CD4-positive, alpha-beta T cell treated with Interleukin-6 at 100 ng/mL for 8 hours (primary cell): ENCODE measurements around the gene AQP3.
"Not testable (repeated sequence)": the region's sequence is repeated elsewhere in the genome, so short reads cannot be mapped to it uniquely, and the experiment has no call there.

ENCODE experiments used
- DNase-seq: peaks from one replicate; pipeline ENCODE4 v3.0.0-alpha.2; 2020; ENCODE audit warnings: mixed read lengths, low spot score

AQP3 gene

DNA sequence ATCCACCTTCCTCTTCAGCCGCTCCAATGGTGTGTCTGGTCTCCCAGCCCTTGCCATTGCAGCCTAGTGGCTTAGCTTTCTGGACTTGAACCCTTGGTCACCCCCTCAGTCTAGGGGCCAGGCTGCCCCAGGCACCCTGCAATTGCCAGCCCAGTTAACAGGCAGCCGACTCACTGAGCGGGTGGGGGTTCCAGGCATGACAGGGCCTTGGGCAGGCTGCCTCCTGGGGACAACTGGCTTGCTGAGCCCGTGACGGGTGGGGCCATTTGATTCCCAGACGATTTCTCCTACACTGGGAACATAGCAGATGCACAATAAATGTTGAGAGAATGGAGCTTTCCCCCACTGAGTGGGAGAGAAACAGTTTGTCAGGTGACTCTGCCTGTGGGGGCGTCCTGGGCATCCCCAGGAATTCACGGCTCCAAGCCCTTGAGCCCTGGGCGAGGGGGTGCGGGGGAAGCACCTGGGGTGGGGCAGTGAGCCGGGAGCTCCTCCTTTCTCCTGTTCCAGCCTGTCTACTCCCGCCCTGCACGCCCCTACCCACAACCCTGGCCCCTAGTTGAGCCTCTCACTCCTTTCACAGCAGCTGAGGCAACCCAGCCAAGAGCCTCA is 32.4 kb downstream of the AQP3 start:
- no peak for DNase-seq

DNA sequence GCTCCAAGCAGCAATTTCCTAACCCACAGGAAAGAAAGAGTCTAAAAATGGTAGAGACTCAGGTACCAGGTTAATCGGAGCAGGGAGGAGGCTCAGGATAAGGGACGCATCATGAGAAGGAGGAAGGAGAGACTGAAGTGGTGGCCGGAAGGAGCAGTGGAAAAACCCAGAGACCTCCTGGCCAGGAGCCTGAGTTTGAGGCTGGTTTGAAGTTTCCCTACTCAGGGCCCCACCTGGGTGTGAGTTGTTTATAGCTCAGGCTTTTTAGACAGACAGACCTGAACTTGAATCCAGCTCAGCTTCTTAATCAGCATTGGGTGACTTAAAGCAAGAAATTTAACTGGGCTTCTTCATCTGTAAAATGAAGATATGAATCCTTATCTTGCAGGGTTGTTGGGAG is 33.1 kb downstream of the AQP3 start:
- DNase-seq: no peak

DNA sequence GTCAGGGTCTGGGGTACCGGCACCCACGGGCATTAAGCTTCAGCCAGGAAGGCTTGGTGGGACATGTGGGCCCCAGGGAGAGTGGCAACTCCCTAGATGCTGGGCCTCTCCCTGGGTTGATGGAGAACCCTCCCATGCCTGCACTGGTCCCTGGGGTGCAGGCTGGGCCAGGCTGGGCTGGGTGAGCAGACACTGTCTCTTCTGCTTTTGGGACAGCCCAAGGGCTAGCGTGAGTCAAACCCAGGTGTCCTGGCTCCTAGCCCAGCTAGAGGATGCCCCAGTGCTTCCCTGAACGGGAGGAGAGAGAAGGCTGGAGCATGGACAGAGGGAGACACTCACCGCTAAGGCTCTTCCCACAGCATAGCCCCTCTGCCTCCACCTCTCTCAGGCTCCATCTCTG is 39.3 kb downstream of the AQP3 start:
- no peak for DNase-seq

DNA sequence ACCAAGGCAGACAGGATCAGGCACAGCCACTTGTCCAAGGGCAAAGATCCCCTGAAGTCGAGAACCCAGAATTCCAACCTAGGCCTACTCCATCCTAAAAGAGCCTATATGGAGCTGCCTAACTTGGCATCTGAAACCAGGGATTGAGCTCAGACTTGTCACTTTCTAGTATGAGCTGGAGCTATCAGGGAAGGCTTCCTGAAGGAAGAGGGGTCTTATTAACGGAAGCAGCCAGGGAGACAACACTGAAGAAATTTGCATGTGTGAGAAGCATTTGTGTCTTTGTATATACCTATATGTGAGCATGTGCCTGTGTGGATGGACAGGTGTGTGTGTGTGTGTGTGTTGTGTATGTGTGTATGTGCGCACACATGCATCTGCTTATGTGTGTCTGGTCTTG is 40.3 kb downstream of the AQP3 start:
- DNase-seq: no peak

DNA sequence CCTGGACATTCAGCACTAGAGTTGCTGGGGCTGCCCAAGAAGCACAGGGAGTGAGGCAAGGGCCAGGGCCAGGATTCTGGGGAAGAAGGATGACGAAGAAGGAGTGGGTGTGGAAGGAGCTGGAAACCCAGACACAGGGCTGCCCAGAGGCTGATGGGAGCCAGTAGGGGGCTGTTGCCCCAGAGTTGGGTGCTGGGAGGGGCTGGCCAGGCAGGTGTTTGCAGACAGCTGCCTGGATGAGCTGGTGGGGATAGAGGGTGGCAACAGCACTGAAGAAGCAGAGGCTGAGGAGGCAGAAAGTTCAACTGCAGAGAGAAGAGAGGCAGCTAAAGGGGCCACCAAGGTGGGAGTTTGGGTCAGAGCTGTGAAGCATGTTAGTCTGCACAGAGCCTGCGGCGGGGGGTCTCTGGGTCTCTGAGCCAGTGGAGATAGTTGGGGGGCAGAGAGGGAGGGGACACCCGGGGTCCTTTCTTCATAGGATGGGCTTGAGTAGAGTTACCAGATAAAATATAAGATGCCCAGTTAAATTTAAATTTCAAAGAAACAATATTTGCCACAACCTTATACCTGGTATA is 42.5 kb downstream of the AQP3 start:
- DNase-seq: no peak

DNA sequence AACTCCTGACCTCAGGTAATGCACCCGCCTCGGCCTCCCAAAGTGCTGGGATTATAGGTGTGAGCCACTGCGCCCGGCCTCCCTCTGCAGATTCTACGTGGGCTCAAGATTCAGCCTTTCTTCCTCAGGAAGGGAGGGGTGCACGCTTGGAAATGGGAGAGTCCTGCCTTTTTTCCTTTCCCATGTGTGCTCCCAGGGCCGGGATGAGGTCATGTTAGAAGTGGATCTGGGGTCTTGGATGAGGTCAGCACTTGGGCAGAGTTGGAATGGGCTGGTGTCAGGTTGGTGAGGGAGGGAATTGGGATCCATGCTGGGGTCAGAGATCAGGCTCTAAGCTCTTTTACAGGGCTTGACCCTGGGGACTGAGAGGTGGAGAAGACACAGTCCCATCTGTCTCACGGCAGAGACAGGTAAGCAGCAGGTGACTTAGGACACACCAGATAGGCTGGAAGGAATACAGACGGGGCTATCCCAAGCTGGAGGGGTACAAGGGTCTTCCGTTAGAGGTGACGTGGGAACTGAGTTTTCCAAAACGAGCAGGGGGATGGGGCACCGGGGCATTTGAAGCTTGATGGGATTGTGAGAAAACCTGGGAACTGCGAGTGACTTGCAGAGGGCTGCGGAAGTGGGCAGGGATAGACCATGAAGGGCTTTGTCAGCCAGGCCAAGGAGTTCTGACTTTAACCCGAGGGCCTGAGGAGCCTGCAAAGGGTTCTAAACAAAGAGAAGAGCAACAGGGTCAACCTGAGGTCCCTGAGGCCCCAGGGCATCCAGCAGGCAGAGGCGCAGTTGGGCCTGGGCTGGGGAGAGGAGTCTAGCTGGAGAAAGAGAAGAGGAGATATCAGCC is 43.2 kb downstream of the AQP3 start:
- no peak for DNase-seq

DNA sequence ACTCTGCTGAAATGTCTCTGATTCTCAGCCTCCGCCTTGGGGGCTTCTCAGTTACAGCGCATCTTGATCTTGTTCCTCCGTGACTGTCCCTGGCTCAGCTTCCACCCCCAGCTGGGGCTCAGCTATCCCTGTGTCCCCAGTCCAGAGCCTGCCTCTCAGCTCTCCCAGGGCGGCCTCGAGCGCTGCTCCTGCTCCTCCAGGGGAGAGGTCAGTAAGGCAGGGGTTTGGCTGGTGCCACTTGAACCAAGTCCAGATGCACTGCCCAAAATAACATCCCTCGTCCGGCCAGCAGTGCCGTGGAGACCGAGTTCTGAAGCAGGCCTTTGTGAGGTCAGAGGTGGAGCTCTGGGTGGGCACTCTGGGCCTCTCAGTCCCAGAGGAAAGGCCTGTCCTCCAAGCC is 45.0 kb downstream of the AQP3 start, which contains the start of gene AQP7:
Gene AQP7, minus strand, starts transcription at position 198 of the 400 bp plus-strand sequence. CDS start 1,306 bp downstream, outside the sequence.
- not testable (repeated sequence) for DNase-seq

DNA sequence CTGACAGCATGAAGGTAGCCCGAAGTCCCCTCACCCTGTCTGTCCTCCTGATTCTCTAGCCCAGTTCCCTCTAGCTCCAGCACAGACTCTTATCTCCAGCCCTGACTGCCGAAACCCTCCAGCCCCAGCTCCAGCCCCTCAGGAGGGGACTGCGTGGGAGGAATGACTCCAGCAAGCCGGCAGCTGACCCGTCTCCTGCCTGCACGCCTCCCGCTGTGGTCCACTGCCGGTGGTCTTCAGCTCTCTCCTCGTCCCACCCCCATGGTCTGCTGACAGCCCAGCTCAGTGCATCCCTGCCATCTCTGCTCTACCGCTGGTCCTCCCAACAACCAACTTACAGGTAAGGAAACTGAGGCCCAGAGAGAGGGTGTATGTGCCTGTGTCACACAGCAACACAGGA is 45.6 kb downstream of the AQP3 start:
- not testable (repeated sequence) for DNase-seq

DNA sequence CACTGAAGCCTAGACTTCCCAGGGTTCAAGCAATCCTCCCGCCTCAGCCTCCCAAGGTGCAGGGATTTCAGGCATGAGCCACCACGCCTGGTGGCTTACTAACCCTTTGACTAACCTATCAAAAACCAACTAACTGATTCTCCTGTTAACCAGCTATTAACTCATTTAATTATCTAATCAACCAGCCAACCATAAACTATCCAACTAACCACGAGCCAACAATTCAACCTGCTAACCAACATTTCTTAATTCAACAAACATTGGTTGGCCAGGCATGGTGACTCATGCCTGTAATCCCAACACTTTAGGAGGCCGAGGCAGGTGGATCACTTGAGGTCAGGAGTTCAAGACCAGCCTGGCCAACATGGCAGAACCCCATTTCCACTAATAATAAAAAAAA is 48.3 kb downstream of the AQP3 start:
- not testable (repeated sequence) for DNase-seq

DNA sequence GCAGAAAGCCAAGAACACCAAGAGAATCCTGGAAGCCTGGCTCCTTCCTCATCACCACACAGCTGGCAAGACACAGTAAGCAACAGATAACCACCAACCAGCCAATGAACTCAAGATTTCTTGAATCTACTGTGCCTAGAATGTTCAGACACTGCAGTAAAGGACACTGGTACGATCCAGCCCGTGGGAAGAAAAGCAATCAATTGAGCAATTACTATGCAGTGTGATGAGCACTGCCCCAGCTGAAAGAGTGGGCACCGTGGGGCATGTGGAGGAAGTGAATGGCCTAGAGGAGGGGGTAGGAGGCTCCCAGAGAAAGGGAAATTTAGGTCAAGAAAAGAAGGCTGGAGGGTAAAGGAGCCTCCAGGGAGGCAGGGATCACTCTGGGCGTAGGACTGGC is 49.6 kb downstream of the AQP3 start:
- not testable (repeated sequence) for DNase-seq

DNA sequence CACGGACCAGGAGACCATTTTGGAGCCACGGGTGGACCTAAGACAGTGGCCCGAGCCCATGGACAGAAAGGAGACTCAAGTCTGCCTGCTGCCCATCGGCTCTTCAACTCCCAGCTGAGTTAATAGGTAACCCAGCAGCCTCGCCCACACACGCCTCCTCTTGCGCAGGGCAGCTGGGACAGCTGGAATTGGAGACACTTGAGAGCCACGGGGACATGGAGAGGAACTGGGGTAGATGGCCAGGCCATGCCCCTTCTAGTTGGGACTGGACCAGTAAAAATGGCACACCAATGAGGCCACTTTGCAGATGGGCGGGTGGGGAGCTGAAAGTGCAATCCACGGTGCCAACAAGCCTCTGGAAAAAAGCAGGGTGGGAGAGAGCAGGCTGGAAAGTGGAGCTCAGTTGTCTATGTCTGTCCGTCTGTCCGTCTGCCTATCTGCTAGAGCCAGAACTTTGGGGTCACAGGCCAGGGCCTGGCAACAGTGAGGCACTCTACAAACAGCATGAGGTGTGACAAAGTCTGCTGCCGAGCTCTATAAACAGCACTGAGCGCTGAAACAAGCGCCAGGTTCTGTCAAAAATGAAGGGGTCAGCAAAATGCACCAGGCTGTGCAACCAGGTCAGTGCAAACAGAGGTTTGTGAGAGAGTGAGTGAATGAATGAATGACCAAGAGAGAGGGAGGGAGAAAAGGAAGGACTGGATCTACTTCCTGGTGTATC is 52.1 kb downstream of the AQP3 start:
- DNase-seq: not testable (repeated sequence)

DNA sequence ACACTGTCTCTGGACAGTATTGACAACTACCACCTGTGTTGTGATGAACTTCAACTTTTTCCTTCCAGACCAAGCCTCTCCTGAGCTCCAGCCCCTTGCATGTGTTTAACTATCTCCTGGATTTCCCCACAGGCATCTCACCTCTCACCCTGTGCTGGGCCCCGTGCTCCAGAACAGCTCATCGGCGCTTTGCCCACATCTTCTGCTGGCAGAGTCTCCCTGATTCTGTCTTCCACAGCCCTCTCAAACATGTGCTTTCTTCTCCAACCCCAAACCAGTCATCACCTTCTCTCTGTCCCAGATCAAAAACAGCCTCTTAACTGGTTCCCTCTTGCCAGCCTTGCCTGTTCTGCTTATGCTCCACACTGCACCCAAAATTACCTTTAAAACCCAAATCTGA is 53.4 kb downstream of the AQP3 start:
- DNase-seq: not testable (repeated sequence)

DNA sequence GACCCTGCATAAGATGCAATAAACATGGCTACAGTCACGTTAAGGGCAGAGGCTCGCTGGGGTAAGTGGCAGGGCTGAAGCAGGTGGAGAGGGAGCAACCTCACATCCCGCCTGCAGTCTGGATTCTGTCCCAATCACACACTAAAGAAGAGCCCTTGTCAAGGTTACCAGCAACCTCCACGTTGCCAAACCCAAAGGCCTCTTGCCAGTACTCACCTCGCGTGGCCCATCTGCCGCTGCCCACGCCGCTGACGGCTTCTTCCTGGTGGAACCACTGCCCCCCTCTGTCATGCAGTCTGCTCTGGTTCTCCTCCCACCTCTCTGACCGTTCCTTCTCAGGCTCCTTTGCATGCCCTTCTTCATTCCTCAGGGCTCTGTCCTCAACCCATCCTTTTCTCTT is 53.8 kb downstream of the AQP3 start:
- no peak for DNase-seq

DNA sequence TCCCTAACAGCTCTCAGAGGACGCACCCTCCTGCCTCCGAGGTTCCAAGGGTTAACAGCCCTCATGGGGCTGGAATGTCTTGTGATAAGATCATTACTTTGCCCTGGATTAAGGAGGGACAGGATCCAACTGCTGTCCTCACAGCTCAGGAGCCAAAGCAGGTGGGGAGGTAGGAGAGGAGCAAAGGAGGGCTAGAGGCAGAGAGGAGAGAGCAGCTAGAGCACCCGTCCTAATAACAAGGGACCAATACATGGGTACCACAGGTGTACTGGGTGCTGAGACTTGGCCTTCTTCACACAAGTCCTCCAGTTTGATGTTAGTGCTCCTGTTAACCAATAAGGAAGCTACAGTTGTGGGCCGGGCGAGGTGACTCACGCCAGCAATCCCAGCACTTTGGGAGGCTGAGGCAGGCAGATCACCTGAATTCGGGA is 54.8 kb downstream of the AQP3 start:
- DNase-seq: not testable (repeated sequence)
